Osteocyte (in vitro differentiated cells): ENCODE data around the gene AP3S1. TPM values are rescaled to one million over a fixed set of nuclear protein-coding genes. Genes with fewer than 3 reads are reported as not detected.

Source experiments
- DNase-seq: peaks from one replicate; pipeline ENCODE4 v3.0.0; 2021; ENCODE audit warnings: mixed read lengths; ENCODE audit not compliant: unreplicated experiment; ENCODE audit errors: extremely low spot score
- H3K27ac Mint-ChIP-seq: one replicate; pipeline ENCODE4 v1.8.0; 2021; ENCODE audit warnings: mild to moderate bottlenecking, mixed read lengths; ENCODE audit not compliant: unreplicated experiment
- H3K27me3 Mint-ChIP-seq: one replicate; pipeline ENCODE4 v1.8.0; 2021; ENCODE audit warnings: mixed read lengths; ENCODE audit not compliant: unreplicated experiment
- H3K36me3 Mint-ChIP-seq: one replicate; pipeline ENCODE4 v1.8.0; 2021; ENCODE audit warnings: mixed read lengths; ENCODE audit not compliant: unreplicated experiment
- H3K4me1 Mint-ChIP-seq: one replicate; pipeline ENCODE4 v1.8.0; 2021; ENCODE audit warnings: mixed read lengths; ENCODE audit not compliant: unreplicated experiment
- H3K4me3 Mint-ChIP-seq: one replicate; pipeline ENCODE4 v1.8.0; 2021; ENCODE audit warnings: mild to moderate bottlenecking, moderate library complexity, mixed read lengths; ENCODE audit not compliant: unreplicated experiment
- H3K9me3 Mint-ChIP-seq: one replicate; pipeline ENCODE4 v1.8.0; 2021; ENCODE audit warnings: mixed read lengths; ENCODE audit not compliant: unreplicated experiment
- total RNA-seq: library from RNA; stranded (reverse); gene quantifications from 2 replicates; pipeline ENCODE4 v1.2.1, GENCODE V29; 2021
- TF ChIP-seq, protein P1 (sequence below): fragments of 200-600 bp; sonication (generic); IDR thresholded peaks from 2 replicates; pipeline ENCODE4 v1.5.0; 2021; ENCODE audit warnings: antibody characterized with exemption, mild to moderate bottlenecking, moderate library complexity

AP3S1 gene
- total RNA-seq, 1 donor from 2014 or later: 102 TPM

DNA sequence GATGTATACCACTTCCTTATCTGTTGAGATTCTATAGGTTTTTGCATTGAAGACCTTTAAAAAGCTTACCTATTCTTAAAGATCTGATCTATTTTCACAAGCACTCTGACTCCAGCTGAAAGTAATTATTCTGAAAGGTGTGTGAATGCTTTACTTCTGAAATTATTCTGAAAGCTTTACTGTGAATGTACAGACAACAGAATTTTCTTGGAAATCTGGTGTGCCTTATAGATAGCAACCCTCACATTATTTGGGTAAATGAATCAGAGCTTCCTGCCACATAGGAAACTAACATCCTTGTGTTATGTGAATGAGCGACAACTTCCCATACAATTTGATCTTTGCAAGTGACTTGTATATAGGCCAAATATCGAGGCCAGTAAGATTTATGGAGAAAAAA, 31.8 kb upstream of the AP3S1 start:
- TF ChIP-seq, protein P1, sequence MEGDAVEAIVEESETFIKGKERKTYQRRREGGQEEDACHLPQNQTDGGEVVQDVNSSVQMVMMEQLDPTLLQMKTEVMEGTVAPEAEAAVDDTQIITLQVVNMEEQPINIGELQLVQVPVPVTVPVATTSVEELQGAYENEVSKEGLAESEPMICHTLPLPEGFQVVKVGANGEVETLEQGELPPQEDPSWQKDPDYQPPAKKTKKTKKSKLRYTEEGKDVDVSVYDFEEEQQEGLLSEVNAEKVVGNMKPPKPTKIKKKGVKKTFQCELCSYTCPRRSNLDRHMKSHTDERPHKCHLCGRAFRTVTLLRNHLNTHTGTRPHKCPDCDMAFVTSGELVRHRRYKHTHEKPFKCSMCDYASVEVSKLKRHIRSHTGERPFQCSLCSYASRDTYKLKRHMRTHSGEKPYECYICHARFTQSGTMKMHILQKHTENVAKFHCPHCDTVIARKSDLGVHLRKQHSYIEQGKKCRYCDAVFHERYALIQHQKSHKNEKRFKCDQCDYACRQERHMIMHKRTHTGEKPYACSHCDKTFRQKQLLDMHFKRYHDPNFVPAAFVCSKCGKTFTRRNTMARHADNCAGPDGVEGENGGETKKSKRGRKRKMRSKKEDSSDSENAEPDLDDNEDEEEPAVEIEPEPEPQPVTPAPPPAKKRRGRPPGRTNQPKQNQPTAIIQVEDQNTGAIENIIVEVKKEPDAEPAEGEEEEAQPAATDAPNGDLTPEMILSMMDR: no peak
- no peak for DNase-seq
- Mint-ChIP-seq H3K4me3 (no peak overlapping the region), H3K9me3 (no peaks in the 10 kb centered on the region), H3K27me3 (peaks cover 15% of the 10 kb centered on the region), H3K4me1 (peaks cover 12% of the 10 kb centered on the region), H3K36me3 (peaks cover 8% of the 10 kb centered on the region), H3K27ac (no peak overlapping the region)

GRCh38 chr5:115810761-115811160, 31.0 kb upstream of the AP3S1 start:
- Mint-ChIP-seq H3K4me3 (no peak overlapping the region), H3K9me3 (no peaks in the 10 kb centered on the region), H3K27ac (peak overlapping the region; percentile 21), H3K36me3 (peaks cover 8% of the 10 kb centered on the region), H3K4me1 (peaks cover 20% of the 10 kb centered on the region), H3K27me3 (peaks cover 23% of the 10 kb centered on the region)
- DNase-seq: no peak
- TF ChIP-seq, protein P1: no peak

DNA sequence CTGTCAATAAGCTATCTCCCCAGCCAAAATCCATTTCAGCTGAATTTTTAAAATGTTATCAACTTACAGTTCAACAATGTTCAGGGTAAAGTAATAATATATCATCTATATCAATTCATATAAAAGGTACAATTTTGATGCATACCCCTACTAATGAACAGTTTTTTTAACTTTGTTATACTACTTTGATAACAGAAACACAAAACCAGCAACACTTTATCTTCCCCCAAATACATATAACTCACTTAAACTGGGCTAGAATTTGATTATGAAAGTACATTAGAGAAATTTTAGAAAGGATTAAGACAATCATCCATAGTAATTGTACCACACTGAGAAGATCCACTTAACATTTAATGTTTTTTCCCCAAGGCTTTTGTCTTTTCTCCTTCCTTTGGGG, 30.3 kb upstream of the AP3S1 start:
- H3K27me3 Mint-ChIP-seq: peaks cover 23% of the 10 kb centered on the region
- no peaks in the 10 kb centered on the region for H3K9me3 Mint-ChIP-seq
- H3K4me3 Mint-ChIP-seq: no peak overlapping the region
- no peak overlapping the region for H3K27ac Mint-ChIP-seq
- DNase-seq: no peak
- peaks cover 23% of the 10 kb centered on the region for H3K4me1 Mint-ChIP-seq
- H3K36me3 Mint-ChIP-seq: peaks cover 8% of the 10 kb centered on the region
- TF ChIP-seq, protein P1: no peak

- no peak overlapping the region for H3K27ac Mint-ChIP-seq
Observed at GRCh38 chr5:115812372-115812771, 29.4 kb upstream of the AP3S1 start.

DNA sequence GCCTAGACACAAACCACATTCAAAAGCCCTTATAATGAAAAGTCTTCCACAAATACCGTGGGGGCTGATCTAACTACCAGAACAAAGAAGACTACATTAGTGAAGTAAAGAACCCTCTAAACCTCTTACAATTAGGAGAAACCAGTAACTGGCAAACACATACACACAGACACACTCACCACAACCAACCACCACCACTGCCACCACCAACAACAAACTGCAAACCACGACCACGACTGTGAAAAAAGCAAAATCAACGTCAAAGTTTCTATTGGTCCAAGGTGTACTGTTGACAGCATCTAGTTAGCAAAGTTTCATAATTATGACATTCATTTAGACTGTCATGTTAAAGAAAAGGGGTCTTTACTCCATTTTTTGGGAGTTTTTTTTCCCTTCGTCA, 28.0 kb upstream of the AP3S1 start:
- no peak overlapping the region for H3K27ac Mint-ChIP-seq
- H3K27me3 Mint-ChIP-seq: peaks cover 31% of the 10 kb centered on the region
- TF ChIP-seq, protein P1: no peak
- H3K4me1 Mint-ChIP-seq: peaks cover 24% of the 10 kb centered on the region
- peaks cover 2% of the 10 kb centered on the region for H3K36me3 Mint-ChIP-seq
- H3K4me3 Mint-ChIP-seq: no peak overlapping the region
- no peaks in the 10 kb centered on the region for H3K9me3 Mint-ChIP-seq
- DNase-seq: no peak

More at GRCh38 chr5:115812372-115812771, 29.4 kb upstream of the AP3S1 start:
- Mint-ChIP-seq H3K4me1 (peaks cover 24% of the 10 kb centered on the region), H3K36me3 (peaks cover 7% of the 10 kb centered on the region), H3K4me3 (no peak overlapping the region), H3K9me3 (no peaks in the 10 kb centered on the region), H3K27me3 (peaks cover 23% of the 10 kb centered on the region)
- TF ChIP-seq, protein P1: no peak
- no peak for DNase-seq
